GM19193 (cell line): ENCODE results near the gene GLOD4.

Source experiments
- POLR2A ChIP-seq: IDR thresholded peaks from 4 replicates; pipeline ENCODE4 v1.6.1; 2011; ENCODE audit not compliant: insufficient read depth, insufficient read length; ENCODE audit errors: extremely low read depth

The GLOD4 gene

GRCh38 chr17:804541-805435 lies 22.7 kb upstream of the GLOD4 start:
- TF ChIP-seq POLR2A: no peak

GRCh38 chr17:802901-803881 lies 21.1 kb upstream of the GLOD4 start:
- no peak for TF ChIP-seq POLR2A

GRCh38 chr17:802481-802880 lies 20.4 kb upstream of the GLOD4 start:
- no peak for TF ChIP-seq POLR2A

- TF ChIP-seq POLR2A: no peak
These were observed 19.6 kb upstream of the GLOD4 start for GRCh38 chr17:801660-802059.

- TF ChIP-seq POLR2A: no peak
These were observed 18.6 kb upstream of the GLOD4 start for GRCh38 chr17:800446-801242.

- no peak for TF ChIP-seq POLR2A
These were observed 17.2 kb upstream of the GLOD4 start for GRCh38 chr17:799261-799660.

GRCh38 chr17:798246-798645 lies 16.2 kb upstream of the GLOD4 start:
- no peak for TF ChIP-seq POLR2A

- TF ChIP-seq POLR2A: no peak
These were observed 15.3 kb upstream of the GLOD4 start for GRCh38 chr17:797236-797840.

- no peak for TF ChIP-seq POLR2A
These were observed 14.5 kb upstream of the GLOD4 start for GRCh38 chr17:796609-797008.

- no peak for TF ChIP-seq POLR2A
These were observed 13.6 kb upstream of the GLOD4 start for GRCh38 chr17:795721-796120.

- TF ChIP-seq POLR2A: no peak
These were observed 13.2 kb upstream of the GLOD4 start for GRCh38 chr17:795276-795675.

- no peak for TF ChIP-seq POLR2A
These were observed 12.8 kb upstream of the GLOD4 start for GRCh38 chr17:794876-795275.

GRCh38 chr17:792277-792676 lies 10.2 kb upstream of the GLOD4 start:
- TF ChIP-seq POLR2A: no peak

- TF ChIP-seq POLR2A: no peak
These were observed 9.7 kb upstream of the GLOD4 start for GRCh38 chr17:791829-792228.
